DND-41 (cell line): ENCODE results near the gene CACNB4.

ENCODE experiments used
- ATAC-seq: fragments of 200-7000 bp; cut with Tn5 transposase; 3 replicates; pipeline ENCODE4 v1.9.1; 2021; ENCODE audit warnings: low read depth; ENCODE audit not compliant: insufficient read depth
- DNase-seq: peaks from one replicate; pipeline ENCODE4 v3.0.0-alpha.2; 2020
- H2AFZ ChIP-seq: 2 replicates; pipeline ENCODE4 v1.6.0; 2012; ENCODE audit warnings: low read depth, low read length
- H3K27ac ChIP-seq: 2 replicates; pipeline ENCODE4 v1.5.1; 2012; ENCODE audit warnings: low read length, inconsistent platforms
- H3K27me3 ChIP-seq: fragments of 200-600 bp; sonication (generic); 2 replicates; pipeline ENCODE4 v1.6.0; 2012; ENCODE audit warnings: low read length, mild to moderate bottlenecking, inconsistent platforms; ENCODE audit not compliant: insufficient read depth, poor library complexity
- H3K36me3 ChIP-seq: 2 replicates; pipeline ENCODE4 v1.5.1; 2012; ENCODE audit warnings: low read length, inconsistent platforms; ENCODE audit not compliant: insufficient read depth
- H3K4me1 ChIP-seq: 2 replicates; pipeline ENCODE4 v1.5.1; 2012; ENCODE audit warnings: mild to moderate bottlenecking, low read length; ENCODE audit not compliant: insufficient read depth
- H3K4me2 ChIP-seq: 2 replicates; pipeline ENCODE4 v1.6.0; 2012; ENCODE audit warnings: mild to moderate bottlenecking, moderate library complexity, low read length, inconsistent platforms; ENCODE audit not compliant: insufficient read depth
- H3K4me3 ChIP-seq, 2 experiments: fragments of 200-600 bp in 1 of 2; shearing (Covaris generic) in 1 of 2; 2 replicates each; pipeline ENCODE4 v1.5.1; 2012 to 2016; ENCODE audit warnings: inconsistent platforms in 2 of 2, low read length in 2 of 2, mild to moderate bottlenecking in 2 of 2, low read depth in 1 of 2, moderate library complexity in 1 of 2
- H3K79me2 ChIP-seq: 2 replicates; pipeline ENCODE4 v1.6.0; 2012; ENCODE audit warnings: low read length, inconsistent platforms; ENCODE audit not compliant: insufficient read depth
- H3K9ac ChIP-seq: 2 replicates; pipeline ENCODE4 v1.6.0; 2012; ENCODE audit warnings: low read depth, mild to moderate bottlenecking, inconsistent platforms, low read length, moderate library complexity
- H3K9me3 ChIP-seq: 2 replicates; pipeline ENCODE4 v1.5.1; 2012; ENCODE audit warnings: low read length, moderate library complexity, mild to moderate bottlenecking, inconsistent platforms; ENCODE audit not compliant: insufficient read depth, severe bottlenecking
- H4K20me1 ChIP-seq: 2 replicates; pipeline ENCODE4 v1.6.0; 2012; ENCODE audit warnings: low read length; ENCODE audit not compliant: insufficient read depth
- EZH2 ChIP-seq: IDR thresholded peaks from 3 replicates; pipeline ENCODE4 v1.6.1; 2012; ENCODE audit warnings: borderline replicate concordance, low read depth, mild to moderate bottlenecking, moderate library complexity, low read length, inconsistent platforms; ENCODE audit not compliant: severe bottlenecking
- TF ChIP-seq, protein P1 (sequence below): IDR thresholded peaks from 2 replicates; pipeline ENCODE4 v1.5.1; 2012; ENCODE audit warnings: borderline replicate concordance, low read length, moderate library complexity, mild to moderate bottlenecking; ENCODE audit not compliant: poor library complexity, severe bottlenecking; ENCODE audit errors: extremely low read depth

CACNB4 gene

GRCh38 chr2:151882786-151883445 is 215.9 kb downstream of the CACNB4 start:
- Histone ChIP-seq H4K20me1 (no peaks in the 10 kb centered on the region), H3K27ac (no peak overlapping the region), H2AFZ (no peak overlapping the region), H3K9ac (no peak overlapping the region), H3K9me3 (no peaks in the 10 kb centered on the region), H3K4me3 (no peak overlapping the region), H3K4me2 (no peak overlapping the region), H3K79me2 (no peaks in the 10 kb centered on the region), H3K36me3 (no peaks in the 10 kb centered on the region), H3K27me3 (no peaks in the 10 kb centered on the region), H3K4me1 (no peaks in the 10 kb centered on the region)
- no peak for ATAC-seq
- DNase-seq: no peak
- no peak for TF ChIP-seq EZH2
- TF ChIP-seq, protein P1, sequence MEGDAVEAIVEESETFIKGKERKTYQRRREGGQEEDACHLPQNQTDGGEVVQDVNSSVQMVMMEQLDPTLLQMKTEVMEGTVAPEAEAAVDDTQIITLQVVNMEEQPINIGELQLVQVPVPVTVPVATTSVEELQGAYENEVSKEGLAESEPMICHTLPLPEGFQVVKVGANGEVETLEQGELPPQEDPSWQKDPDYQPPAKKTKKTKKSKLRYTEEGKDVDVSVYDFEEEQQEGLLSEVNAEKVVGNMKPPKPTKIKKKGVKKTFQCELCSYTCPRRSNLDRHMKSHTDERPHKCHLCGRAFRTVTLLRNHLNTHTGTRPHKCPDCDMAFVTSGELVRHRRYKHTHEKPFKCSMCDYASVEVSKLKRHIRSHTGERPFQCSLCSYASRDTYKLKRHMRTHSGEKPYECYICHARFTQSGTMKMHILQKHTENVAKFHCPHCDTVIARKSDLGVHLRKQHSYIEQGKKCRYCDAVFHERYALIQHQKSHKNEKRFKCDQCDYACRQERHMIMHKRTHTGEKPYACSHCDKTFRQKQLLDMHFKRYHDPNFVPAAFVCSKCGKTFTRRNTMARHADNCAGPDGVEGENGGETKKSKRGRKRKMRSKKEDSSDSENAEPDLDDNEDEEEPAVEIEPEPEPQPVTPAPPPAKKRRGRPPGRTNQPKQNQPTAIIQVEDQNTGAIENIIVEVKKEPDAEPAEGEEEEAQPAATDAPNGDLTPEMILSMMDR: no peak

- Histone ChIP-seq H3K4me1 (no peaks in the 10 kb centered on the region), H3K4me2 (no peak overlapping the region), H3K9ac (no peak overlapping the region), H3K27me3 (no peaks in the 10 kb centered on the region), H3K27ac (no peak overlapping the region), H3K79me2 (no peaks in the 10 kb centered on the region), H2AFZ (no peak overlapping the region), H3K36me3 (no peaks in the 10 kb centered on the region), H4K20me1 (no peaks in the 10 kb centered on the region), H3K4me3 (no peak overlapping the region), H3K9me3 (no peaks in the 10 kb centered on the region)
- DNase-seq: no peak
- TF ChIP-seq, protein P1: no peak
- TF ChIP-seq EZH2: no peak
- no peak for ATAC-seq
Measured at GRCh38 chr2:151881342-151881741, 217.5 kb downstream of the CACNB4 start.

DNA sequence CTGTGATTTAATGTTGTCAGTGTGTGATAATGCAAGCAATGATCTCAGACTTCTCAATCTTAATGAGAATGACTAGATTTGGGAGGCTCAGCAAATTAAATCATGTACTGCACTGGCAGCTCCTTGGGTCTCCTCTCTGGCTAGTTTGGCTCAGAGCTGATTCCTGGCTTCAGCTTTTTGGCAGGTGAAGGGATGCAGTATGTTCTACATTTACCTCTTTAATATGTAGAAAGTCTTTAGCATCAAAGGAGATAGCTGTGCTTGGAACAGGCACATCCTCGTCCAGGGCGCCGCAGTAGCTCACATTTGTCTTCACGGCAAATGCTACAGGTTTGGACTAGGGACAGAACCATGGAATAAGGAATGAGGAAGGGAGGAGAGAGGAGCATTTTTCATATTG is 218.3 kb downstream of the CACNB4 start:
- Histone ChIP-seq H3K4me1 (no peaks in the 10 kb centered on the region), H3K9ac (no peak overlapping the region), H3K9me3 (no peaks in the 10 kb centered on the region), H3K36me3 (no peaks in the 10 kb centered on the region), H2AFZ (no peak overlapping the region), H3K79me2 (no peaks in the 10 kb centered on the region), H3K27me3 (no peaks in the 10 kb centered on the region), H3K27ac (no peak overlapping the region), H3K4me3 (no peak overlapping the region), H4K20me1 (no peaks in the 10 kb centered on the region), H3K4me2 (no peak overlapping the region)
- no peak for ATAC-seq
- DNase-seq: no peak
- TF ChIP-seq, protein P1: no peak
- TF ChIP-seq EZH2: no peak
